Measurements from ENCODE around the gene JAK1.
"Not testable (repeated sequence)": the region's sequence is repeated elsewhere in the genome, so short reads cannot be mapped to it uniquely, and the experiment has no call there.

The JAK1 gene

GRCh38 chr1:64829411-64830029 is 136.8 kb downstream of the JAK1 start:
- peak; percentile 6 for DNase-seq

- DNase-seq: no peak
Measured at GRCh38 chr1:64828829-64829228, 137.5 kb downstream of the JAK1 start.

GRCh38 chr1:64826991-64827390 is 139.4 kb downstream of the JAK1 start:
- no peak for DNase-seq

GRCh38 chr1:64823691-64824476 is 142.5 kb downstream of the JAK1 start:
- DNase-seq: peak; percentile 74

GRCh38 chr1:64822621-64823020 is 143.7 kb downstream of the JAK1 start:
- peak; percentile 27 for DNase-seq

- not testable (repeated sequence) for DNase-seq
Measured at GRCh38 chr1:64820572-64820971, 145.8 kb downstream of the JAK1 start.

GRCh38 chr1:64817364-64817763 is 149.0 kb downstream of the JAK1 start:
- not testable (repeated sequence) for DNase-seq

GRCh38 chr1:64814427-64814826 is 151.9 kb downstream of the JAK1 start:
- no peak for DNase-seq

GRCh38 chr1:64811131-64811530 is 155.2 kb downstream of the JAK1 start:
- no peak for DNase-seq

GRCh38 chr1:64810001-64810400 is 156.3 kb downstream of the JAK1 start:
- DNase-seq: no peak

- no peak for DNase-seq
Measured at GRCh38 chr1:64809309-64809708, 157.0 kb downstream of the JAK1 start.

GRCh38 chr1:64801851-64802523 is 164.4 kb downstream of the JAK1 start:
- no peak for DNase-seq

- no peak for DNase-seq
Measured at GRCh38 chr1:64798872-64799271, 167.5 kb downstream of the JAK1 start.

- no peak for DNase-seq
Measured at GRCh38 chr1:64790832-64791487, 175.4 kb downstream of the JAK1 start.

All from fibroblast of skin of back (primary cell).